HG03354 (cell line): ENCODE data around the gene ZNF627.
"Not testable (repeated sequence)": the region's sequence is repeated elsewhere in the genome, so short reads cannot be mapped to it uniquely, and the experiment has no call there.

Experiments used
- ATAC-seq: cut with Tn5 transposase; IDR thresholded peaks from one replicate; pipeline ENCODE4 v1.9.1; 2021; ENCODE audit warnings: mild to moderate bottlenecking; ENCODE audit not compliant: unreplicated experiment, poor library complexity, severe bottlenecking

ZNF627 gene

GRCh38 chr19:11617180-11618062 lies 20.1 kb downstream of the ZNF627 start:
- ATAC-seq, result no peak

- no peak for ATAC-seq
Observed at GRCh38 chr19:11620553-11620952, 23.3 kb downstream of the ZNF627 start.

- not testable (repeated sequence) for ATAC-seq
Observed at GRCh38 chr19:11622401-11622800, 25.1 kb downstream of the ZNF627 start.

- no peak for ATAC-seq
Observed at GRCh38 chr19:11624069-11624463, 26.8 kb downstream of the ZNF627 start.

GRCh38 chr19:11626252-11626651 lies 29.0 kb downstream of the ZNF627 start:
- no peak for ATAC-seq

- no peak for ATAC-seq
Observed at GRCh38 chr19:11633223-11633622, 35.9 kb downstream of the ZNF627 start.

GRCh38 chr19:11634018-11634662 lies 36.9 kb downstream of the ZNF627 start:
- ATAC-seq, result not testable (repeated sequence)

- no peak for ATAC-seq
Observed at GRCh38 chr19:11639245-11639601, 41.9 kb downstream of the ZNF627 start.

GRCh38 chr19:11639602-11640471 lies 42.6 kb downstream of the ZNF627 start:
- peak; percentile 99 for ATAC-seq

- ATAC-seq, result no peak
Observed at GRCh38 chr19:11641244-11641643, 44.0 kb downstream of the ZNF627 start.

GRCh38 chr19:11642902-11643301 lies 45.6 kb downstream of the ZNF627 start:
- ATAC-seq, result no peak

GRCh38 chr19:11649941-11650340 lies 52.7 kb downstream of the ZNF627 start:
- no peak for ATAC-seq

- ATAC-seq, result no peak
Observed at GRCh38 chr19:11651062-11651461, 53.8 kb downstream of the ZNF627 start.

- ATAC-seq, result no peak
Observed at GRCh38 chr19:11652056-11652455, 54.8 kb downstream of the ZNF627 start.

- ATAC-seq, result no peak
Observed at GRCh38 chr19:11652492-11652891, 55.2 kb downstream of the ZNF627 start.

GRCh38 chr19:11656535-11656934 lies 59.3 kb downstream of the ZNF627 start:
- ATAC-seq, result no peak

- no peak for ATAC-seq
Observed at GRCh38 chr19:11657307-11657706, 60.0 kb downstream of the ZNF627 start.

GRCh38 chr19:11658970-11659369 lies 61.7 kb downstream of the ZNF627 start:
- ATAC-seq, result no peak

- ATAC-seq, result no peak
Observed at GRCh38 chr19:11659612-11660011, 62.3 kb downstream of the ZNF627 start.

GRCh38 chr19:11662278-11662677 lies 65.0 kb downstream of the ZNF627 start:
- ATAC-seq, result no peak
